Activated CD8-positive, alpha-beta memory T cell treated with anti-CD3 and anti-CD28 coated beads, Interleukin-2, amount 10 ng/mL, durations not matched to agents 7 days and 5 days (primary cell): Measurements from ENCODE around the gene ADGRB2. TPM values are rescaled to one million over a fixed set of nuclear protein-coding genes. Genes with fewer than 3 reads are reported as not detected.
A peak's percentile ranks its signal among the peaks of the same experiment; 100 is the strongest.

Experiments used
- ATAC-seq: fragments of 150-1000 bp; cut with Tn5 transposase; one replicate; pipeline ENCODE4 v1.10.0; 2021; ENCODE audit warnings: moderate library complexity
- CTCF ChIA-PET: fragments of 350-600 bp; sonication (Branson Sonifier 250); formaldehyde crosslinking; loops from one replicate; lab custom pipeline; 2021; ENCODE audit warnings: antibody characterized with exemption; lab: Charles Lee
- DNase-seq: peaks from one replicate; pipeline ENCODE4 v3.0.0-alpha.2; 2020
- H3K27ac Mint-ChIP-seq: one replicate; pipeline ENCODE4 v1.8.0; 2021; ENCODE audit warnings: mild to moderate bottlenecking, mixed read lengths
- H3K27me3 Mint-ChIP-seq: one replicate; pipeline ENCODE4 v1.8.0; 2021; ENCODE audit warnings: mixed read lengths
- H3K36me3 Mint-ChIP-seq: one replicate; pipeline ENCODE4 v1.8.0; 2021; ENCODE audit warnings: mild to moderate bottlenecking, mixed read lengths
- H3K4me1 Mint-ChIP-seq: one replicate; pipeline ENCODE4 v1.8.0; 2021; ENCODE audit warnings: mixed read lengths
- H3K4me3 Mint-ChIP-seq: one replicate; pipeline ENCODE4 v1.8.0; 2021; ENCODE audit warnings: mild to moderate bottlenecking, moderate library complexity, mixed read lengths
- H3K9me3 Mint-ChIP-seq: one replicate; pipeline ENCODE4 v1.8.0; 2022; ENCODE audit warnings: low read depth, mixed read lengths
- total RNA-seq, 2 experiments: library from RNA; stranded (reverse); gene quantifications; one replicate each; pipeline ENCODE4 v1.2.3, GENCODE V29; 2021

Gene ADGRB2
- total RNA-seq, 2 experiments from 2014 or later = 0.07 to 1.3 TPM

DNA sequence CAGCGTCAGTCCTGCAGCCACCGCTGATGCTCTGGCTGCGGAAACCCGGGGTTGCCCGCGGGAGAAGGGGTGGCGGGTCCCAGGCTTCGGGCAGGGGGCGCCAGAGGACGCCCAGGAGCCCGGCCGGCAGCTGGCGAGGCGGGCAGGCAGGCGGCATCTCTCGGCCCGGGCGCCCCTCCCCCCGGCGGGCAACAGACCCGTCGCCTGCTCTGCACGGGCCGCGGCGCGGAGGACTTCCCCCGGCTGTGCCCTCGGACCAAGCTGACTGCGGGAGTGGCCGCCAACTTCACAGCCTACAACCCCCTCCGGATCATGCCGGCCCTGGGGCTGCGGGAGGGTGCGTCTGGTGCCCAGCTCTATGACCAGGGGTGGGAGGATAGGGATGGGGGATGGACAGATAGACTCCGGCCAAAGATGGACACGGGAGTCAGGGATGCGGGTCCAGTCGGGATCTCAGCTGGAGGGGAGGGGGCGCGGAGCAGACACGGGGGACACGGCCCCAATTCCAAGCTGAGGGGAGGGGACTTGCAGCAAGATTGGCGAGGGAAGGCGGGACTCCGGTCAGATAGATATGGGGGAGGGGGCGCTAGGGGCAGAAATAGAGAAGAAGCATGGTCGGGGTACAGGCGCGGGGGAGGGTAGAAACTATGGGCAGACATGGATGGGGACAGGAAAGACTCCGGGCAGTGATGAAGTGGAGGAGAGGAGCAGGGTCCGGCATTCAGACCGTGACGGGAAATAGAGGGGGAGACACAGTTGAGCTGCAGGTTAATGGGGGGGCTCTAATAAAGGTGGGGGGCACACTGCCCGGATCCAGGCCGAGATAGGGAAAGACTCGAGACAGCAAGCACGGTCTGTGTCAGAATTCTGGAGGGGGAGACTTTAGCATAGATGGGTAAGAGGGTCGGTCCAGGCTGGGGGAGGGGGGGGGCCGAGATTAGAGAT, 1.1 kb downstream of the ADGRB2 start:
- Mint-ChIP-seq H3K36me3 (no peaks in the 10 kb centered on the region), H3K4me1 (peaks cover 19% of the 10 kb centered on the region), H3K4me3 (peak overlapping the region; percentile 52), H3K27ac (no peak overlapping the region), H3K27me3 (peaks cover 53% of the 10 kb centered on the region), H3K9me3 (no peaks in the 10 kb centered on the region)
- peak; percentile 59 for DNase-seq
- CTCF ChIA-PET = interaction anchor here (0.6 to 5.9 kb wide), 15 partner anchors 12 to 313 kb away, joined by 3 to 52 read pairs (median 3); no protein-coding TSS in a partner anchor
- ATAC-seq = peak; percentile 48

DNA sequence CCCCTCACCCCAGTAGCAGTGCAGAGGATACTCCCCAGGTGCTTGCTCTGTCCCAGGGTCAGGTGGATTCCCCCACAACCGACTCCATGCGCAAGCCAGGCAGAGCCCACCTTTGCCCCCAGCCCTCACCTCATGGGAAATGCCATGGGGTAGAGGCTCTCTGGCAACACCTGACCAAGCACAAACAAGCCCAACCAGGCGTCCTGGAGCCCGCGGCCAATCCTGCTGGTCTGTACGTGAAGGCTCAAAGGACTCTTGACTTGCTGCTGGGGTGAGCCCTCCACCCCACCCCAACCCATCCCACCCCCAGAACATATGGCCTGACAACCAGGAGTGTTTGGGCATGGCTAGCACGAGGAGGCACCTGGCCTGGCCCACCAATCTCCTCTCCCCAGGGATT, 1.8 kb downstream of the ADGRB2 start:
- CTCF ChIA-PET = interaction anchor here (0.6 to 5.9 kb wide), 11 partner anchors 11 to 240 kb away, joined by 3 to 52 read pairs (median 3); no protein-coding TSS in a partner anchor
- ATAC-seq (no peak), DNase-seq (no peak)
- H3K4me3 Mint-ChIP-seq = no peak overlapping the region
- H3K9me3 Mint-ChIP-seq = no peaks in the 10 kb centered on the region
- peaks cover 19% of the 10 kb centered on the region for H3K4me1 Mint-ChIP-seq
- no peaks in the 10 kb centered on the region for H3K36me3 Mint-ChIP-seq
- peaks cover 53% of the 10 kb centered on the region for H3K27me3 Mint-ChIP-seq
- no peak overlapping the region for H3K27ac Mint-ChIP-seq

DNA sequence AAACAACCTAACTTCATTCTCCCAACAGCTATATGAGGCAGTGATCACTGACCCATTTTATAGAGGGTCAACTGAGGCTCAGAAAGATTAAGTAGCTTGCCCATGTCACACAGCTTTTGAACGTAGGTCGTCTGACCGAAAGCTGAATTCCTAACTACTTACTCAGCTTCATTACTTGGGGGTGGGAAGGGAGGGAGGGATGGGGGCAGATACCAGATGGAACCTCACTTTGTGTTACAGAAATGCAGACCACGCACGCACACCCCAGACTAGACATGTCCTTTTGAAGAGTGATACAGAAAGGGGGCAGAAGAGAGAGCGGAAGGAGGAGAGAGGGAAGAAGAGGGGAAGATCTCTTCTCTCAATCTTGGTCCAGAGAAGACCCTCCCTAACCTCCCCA, 2.3 kb downstream of the ADGRB2 start:
- DNase-seq (no peak), ATAC-seq (no peak)
- Mint-ChIP-seq H3K27ac (no peak overlapping the region), H3K4me1 (peaks cover 19% of the 10 kb centered on the region), H3K9me3 (no peaks in the 10 kb centered on the region), H3K4me3 (no peak overlapping the region), H3K27me3 (peaks cover 53% of the 10 kb centered on the region), H3K36me3 (no peaks in the 10 kb centered on the region)
- CTCF ChIA-PET = interaction anchor here (1.0 to 5.9 kb wide), 5 partner anchors 10 to 98 kb away, joined by 3 to 52 read pairs (median 10); no protein-coding TSS in a partner anchor

DNA sequence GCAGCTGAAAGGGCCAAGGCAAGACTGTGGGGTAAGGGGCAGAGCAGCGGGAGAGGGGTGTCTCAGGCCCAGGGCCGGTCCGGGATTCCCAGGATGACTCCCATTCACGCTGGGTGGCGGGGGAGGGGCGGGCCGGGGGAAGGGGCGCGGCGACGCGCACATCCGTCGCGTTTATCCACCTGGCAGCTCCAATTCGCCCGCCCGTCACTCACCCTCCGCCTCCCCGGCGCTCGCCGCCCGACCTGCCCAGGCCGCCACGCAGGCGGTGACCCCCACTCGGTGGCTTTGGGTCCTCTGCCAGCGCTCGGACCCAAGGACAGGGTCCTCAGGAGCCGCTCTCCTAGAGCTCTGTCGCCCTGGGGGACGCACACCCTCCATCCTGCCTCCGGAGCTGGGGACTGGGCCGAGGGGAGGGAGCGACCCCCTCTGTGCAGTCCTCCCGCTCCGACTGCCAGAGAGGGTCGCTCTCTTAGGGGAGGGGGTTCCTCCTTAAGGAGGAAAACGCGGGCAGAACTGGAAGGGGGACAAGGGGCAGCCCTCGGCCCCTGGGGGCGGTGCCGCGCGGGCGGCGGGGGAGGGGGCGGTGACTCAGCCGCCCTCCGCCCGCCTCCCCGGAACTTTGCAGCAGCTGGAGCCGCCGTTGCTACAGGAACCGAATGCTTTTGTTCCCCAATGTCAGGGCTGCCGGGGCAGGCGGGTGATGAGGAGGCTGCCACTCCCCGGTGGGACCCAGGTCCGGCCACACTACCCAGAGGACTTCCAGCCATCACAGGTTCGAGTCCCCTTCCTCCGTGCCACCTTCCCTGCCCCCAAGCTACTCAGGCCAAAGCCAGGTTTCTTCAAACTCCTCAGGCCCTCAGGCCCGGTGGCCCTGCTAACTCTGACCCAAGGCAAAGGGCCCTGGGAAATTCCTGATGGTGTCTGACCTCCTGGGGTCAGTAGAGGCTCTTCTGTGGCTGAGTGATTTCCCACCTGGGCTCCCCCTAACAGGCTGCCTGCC, 3.4 kb downstream of the ADGRB2 start:
- H3K4me1 Mint-ChIP-seq = peaks cover 19% of the 10 kb centered on the region
- peak; percentile 45 for ATAC-seq
- peak; percentile 72 for DNase-seq
- H3K27ac Mint-ChIP-seq = no peak overlapping the region
- CTCF ChIA-PET = interaction anchor here (0.7 to 5.0 kb wide), 7 partner anchors 9 to 116 kb away, joined by 3 to 26 read pairs (median 5); partner anchors contain the start of gene PEF1
- no peaks in the 10 kb centered on the region for H3K36me3 Mint-ChIP-seq
- H3K27me3 Mint-ChIP-seq = peaks cover 48% of the 10 kb centered on the region
- H3K9me3 Mint-ChIP-seq = no peaks in the 10 kb centered on the region
- no peak overlapping the region for H3K4me3 Mint-ChIP-seq

DNA sequence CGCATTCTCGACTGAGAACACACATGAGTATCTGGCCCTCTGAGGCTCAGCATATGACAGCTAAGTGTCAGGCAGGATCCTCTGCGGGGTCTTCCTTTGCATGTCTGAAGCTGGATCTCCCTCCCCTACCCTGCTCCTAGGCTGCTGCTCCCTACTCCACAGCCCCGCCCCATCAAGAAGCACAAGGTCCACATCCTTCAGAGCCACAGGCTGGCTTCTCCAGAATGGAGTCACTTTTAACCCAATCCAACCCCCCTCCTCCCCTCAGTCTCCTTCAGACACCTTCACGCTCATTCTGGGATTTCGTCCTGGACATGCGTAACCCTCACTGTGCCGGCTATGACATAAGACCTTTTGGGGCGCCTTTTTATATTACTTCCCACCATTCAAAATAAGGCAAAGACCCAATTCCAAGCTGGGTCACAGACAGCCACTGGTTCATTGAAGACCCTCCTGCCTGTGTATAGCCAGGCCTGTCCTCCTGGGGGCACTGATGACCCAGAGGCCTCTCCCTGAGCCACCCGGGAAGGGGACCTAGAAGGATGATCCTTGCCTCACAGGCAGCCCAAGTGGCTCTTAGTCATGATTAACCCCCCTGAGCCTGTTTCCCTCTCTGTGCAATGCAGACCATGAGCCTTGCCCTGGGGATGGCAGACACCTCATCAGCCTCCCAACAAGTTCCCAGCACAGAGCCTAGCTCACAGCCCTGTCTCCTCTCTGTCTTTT, 4.7 kb downstream of the ADGRB2 start:
- ATAC-seq = no peak
- Mint-ChIP-seq H3K27me3 (peaks cover 39% of the 10 kb centered on the region), H3K9me3 (no peaks in the 10 kb centered on the region), H3K27ac (no peak overlapping the region), H3K4me1 (peaks cover 16% of the 10 kb centered on the region), H3K4me3 (no peak overlapping the region), H3K36me3 (no peaks in the 10 kb centered on the region)
- CTCF ChIA-PET = interaction anchor here (1.5 to 5.0 kb wide), 5 partner anchors 8 to 115 kb away, joined by 3 to 26 read pairs (median 12); partner anchors contain the start of gene PEF1
- no peak for DNase-seq

GRCh38 chr1:31758823-31759222, 5.3 kb downstream of the ADGRB2 start:
- peaks cover 39% of the 10 kb centered on the region for H3K27me3 Mint-ChIP-seq
- peaks cover 16% of the 10 kb centered on the region for H3K4me1 Mint-ChIP-seq
- no peak for DNase-seq
- H3K27ac Mint-ChIP-seq = no peak overlapping the region
- no peak overlapping the region for H3K4me3 Mint-ChIP-seq
- CTCF ChIA-PET = interaction anchor here (2.3 to 5.0 kb wide), 2 partner anchors 13 to 30 kb away, joined by 12 to 26 read pairs; no protein-coding TSS in a partner anchor
- no peak for ATAC-seq
- no peaks in the 10 kb centered on the region for H3K36me3 Mint-ChIP-seq
- no peaks in the 10 kb centered on the region for H3K9me3 Mint-ChIP-seq

GRCh38 chr1:31757989-31758388, 6.2 kb downstream of the ADGRB2 start:
- Mint-ChIP-seq H3K36me3 (no peaks in the 10 kb centered on the region), H3K27me3 (peaks cover 32% of the 10 kb centered on the region), H3K27ac (no peak overlapping the region), H3K4me3 (no peak overlapping the region), H3K4me1 (peaks cover 18% of the 10 kb centered on the region), H3K9me3 (no peaks in the 10 kb centered on the region)
- DNase-seq (no peak), ATAC-seq (no peak)
- CTCF ChIA-PET = interaction anchor here (2.3 to 5.0 kb wide), 2 partner anchors 12 to 31 kb away, joined by 12 to 26 read pairs; no protein-coding TSS in a partner anchor

- no peak overlapping the region for H3K27ac Mint-ChIP-seq
- CTCF ChIA-PET = interaction anchor here (2.3 to 5.0 kb wide), 2 partner anchors 11 to 32 kb away, joined by 12 to 26 read pairs; no protein-coding TSS in a partner anchor
- H3K4me1 Mint-ChIP-seq = peaks cover 23% of the 10 kb centered on the region
- no peak overlapping the region for H3K4me3 Mint-ChIP-seq
- no peaks in the 10 kb centered on the region for H3K36me3 Mint-ChIP-seq
- ATAC-seq = no peak
- peaks cover 29% of the 10 kb centered on the region for H3K27me3 Mint-ChIP-seq
- DNase-seq = no peak
- H3K9me3 Mint-ChIP-seq = no peaks in the 10 kb centered on the region
These were observed 6.9 kb downstream of the ADGRB2 start for GRCh38 chr1:31757204-31757679.

DNA sequence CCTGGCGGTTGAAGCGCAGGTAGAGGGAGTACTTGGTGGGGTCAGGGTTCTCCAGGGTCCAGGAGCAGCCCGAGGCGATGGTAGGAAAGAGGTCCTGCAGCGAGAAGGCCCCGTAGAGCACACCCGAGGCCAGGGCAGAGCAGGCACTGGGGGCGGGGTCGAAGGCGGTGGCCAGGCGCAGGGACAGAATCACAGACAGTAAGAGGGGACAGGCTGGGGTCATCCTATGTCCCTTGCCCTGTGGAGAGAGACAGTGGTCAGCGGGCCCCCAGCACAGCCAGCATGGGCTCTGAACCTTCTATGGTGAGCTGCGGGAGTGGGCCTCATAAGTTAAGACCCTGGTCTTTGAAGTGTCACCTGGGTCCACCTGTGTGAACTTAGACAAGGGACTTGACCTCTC, 7.6 kb downstream of the ADGRB2 start:
- DNase-seq (no peak), ATAC-seq (no peak)
- H3K27me3 Mint-ChIP-seq = peaks cover 22% of the 10 kb centered on the region
- no peaks in the 10 kb centered on the region for H3K36me3 Mint-ChIP-seq
- CTCF ChIA-PET = interaction anchor here (5.0 kb wide), 1 partner anchor 32 kb away, joined by 26 read pairs; no protein-coding TSS in a partner anchor
- no peak overlapping the region for H3K4me3 Mint-ChIP-seq
- no peaks in the 10 kb centered on the region for H3K9me3 Mint-ChIP-seq
- no peak overlapping the region for H3K27ac Mint-ChIP-seq
- H3K4me1 Mint-ChIP-seq = peaks cover 25% of the 10 kb centered on the region

GRCh38 chr1:31755850-31756492, 8.2 kb downstream of the ADGRB2 start:
- no peaks in the 10 kb centered on the region for H3K36me3 Mint-ChIP-seq
- H3K27ac Mint-ChIP-seq = no peak overlapping the region
- ATAC-seq (no peak), DNase-seq (no peak)
- peaks cover 26% of the 10 kb centered on the region for H3K4me1 Mint-ChIP-seq
- CTCF ChIA-PET = no interaction called here
- no peak overlapping the region for H3K4me3 Mint-ChIP-seq
- H3K9me3 Mint-ChIP-seq = no peaks in the 10 kb centered on the region
- peaks cover 16% of the 10 kb centered on the region for H3K27me3 Mint-ChIP-seq

DNA sequence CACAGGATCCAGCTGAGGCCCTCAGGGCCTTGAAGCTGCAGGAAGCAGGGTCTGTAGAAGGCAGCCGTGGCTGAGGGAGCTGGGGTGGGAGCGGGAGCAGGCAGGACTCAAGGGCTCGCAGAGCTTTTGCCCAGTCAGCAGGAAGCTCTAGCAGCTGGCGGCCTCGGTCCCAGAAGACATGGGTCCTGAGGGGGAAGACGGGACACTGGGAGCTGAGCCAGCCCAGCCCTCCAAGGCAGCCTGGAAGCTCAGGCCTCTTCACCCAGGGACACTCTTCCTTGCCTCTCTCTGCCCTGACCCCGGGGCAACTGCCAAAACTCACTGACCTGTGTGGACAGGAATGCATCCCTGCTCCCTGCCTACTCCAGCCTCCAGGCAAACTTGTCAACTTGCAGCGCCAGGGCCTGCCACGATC, 8.9 kb downstream of the ADGRB2 start:
- peaks cover 33% of the 10 kb centered on the region for H3K4me1 Mint-ChIP-seq
- ATAC-seq (no peak), DNase-seq (no peak)
- no peak overlapping the region for H3K27ac Mint-ChIP-seq
- H3K36me3 Mint-ChIP-seq = no peaks in the 10 kb centered on the region
- peaks cover 14% of the 10 kb centered on the region for H3K27me3 Mint-ChIP-seq
- no peaks in the 10 kb centered on the region for H3K9me3 Mint-ChIP-seq
- H3K4me3 Mint-ChIP-seq = no peak overlapping the region
- CTCF ChIA-PET = no interaction called here
